ENCODE measurements around the gene SMIM36.
A peak's percentile ranks its signal among the peaks of the same experiment; 100 is the strongest.

Gene SMIM36

GRCh38 chr17:55454906-55455474 is 56.3 kb downstream of the SMIM36 start:
- DNase-seq = no peak

- peak; percentile 64 to 83 for DNase-seq
Measured at GRCh38 chr17:55453839-55454557, 57.3 kb downstream of the SMIM36 start.

- DNase-seq = peak; percentile 31 to 42
Measured at GRCh38 chr17:55452139-55452790, 59.0 kb downstream of the SMIM36 start.

- DNase-seq = no peak
Measured at GRCh38 chr17:55451758-55452138, 59.5 kb downstream of the SMIM36 start.

GRCh38 chr17:55451203-55451641 is 60.0 kb downstream of the SMIM36 start:
- no peak for DNase-seq

- no peak for DNase-seq
Measured at GRCh38 chr17:55450232-55450825, 60.9 kb downstream of the SMIM36 start.

GRCh38 chr17:55448681-55449080 is 62.6 kb downstream of the SMIM36 start:
- DNase-seq = no peak

GRCh38 chr17:55446581-55447205 is 64.6 kb downstream of the SMIM36 start:
- DNase-seq = no peak

GRCh38 chr17:55446004-55446403 is 65.2 kb downstream of the SMIM36 start:
- DNase-seq = peak; percentile 72 to 85

GRCh38 chr17:55444471-55445441 is 66.5 kb downstream of the SMIM36 start:
- DNase-seq = peak; percentile 63 to 80

GRCh38 chr17:55443904-55444303 is 67.3 kb downstream of the SMIM36 start:
- no peak for DNase-seq

GRCh38 chr17:55442953-55443683 is 68.1 kb downstream of the SMIM36 start:
- no peak for DNase-seq

- DNase-seq = no peak
Measured at GRCh38 chr17:55442462-55442861, 68.8 kb downstream of the SMIM36 start.

- DNase-seq = no peak
Measured at GRCh38 chr17:55441544-55441943, 69.7 kb downstream of the SMIM36 start.

GRCh38 chr17:55440391-55440790 is 70.9 kb downstream of the SMIM36 start:
- peak in 1 of 2 donors; percentile 24 for DNase-seq

- DNase-seq = peak; percentile 69 to 79
Measured at GRCh38 chr17:55437159-55437605, 74.1 kb downstream of the SMIM36 start.

GRCh38 chr17:55436224-55437158 is 74.8 kb downstream of the SMIM36 start:
- no peak for DNase-seq

- no peak for DNase-seq
Measured at GRCh38 chr17:55435408-55435807, 75.8 kb downstream of the SMIM36 start.

- peak in 1 of 2 donors; percentile 48 for DNase-seq
Measured at GRCh38 chr17:55434721-55435120, 76.5 kb downstream of the SMIM36 start.
